CD4-positive, alpha-beta T cell treated with Interleukin-6 at 100 ng/mL for 8 hours (primary cell): ENCODE data around the gene XIRP2.

Source experiments
- DNase-seq: peaks from one replicate; pipeline ENCODE4 v3.0.0-alpha.2; 2020; ENCODE audit warnings: mixed read lengths, low spot score

Gene XIRP2

GRCh38 chr2:167134381-167135072, 246.2 kb downstream of the XIRP2 start:
- DNase-seq = no peak

- no peak for DNase-seq
These were observed 247.4 kb downstream of the XIRP2 start for GRCh38 chr2:167135706-167136105.

- no peak for DNase-seq
These were observed 248.8 kb downstream of the XIRP2 start for GRCh38 chr2:167136879-167137596.

DNA sequence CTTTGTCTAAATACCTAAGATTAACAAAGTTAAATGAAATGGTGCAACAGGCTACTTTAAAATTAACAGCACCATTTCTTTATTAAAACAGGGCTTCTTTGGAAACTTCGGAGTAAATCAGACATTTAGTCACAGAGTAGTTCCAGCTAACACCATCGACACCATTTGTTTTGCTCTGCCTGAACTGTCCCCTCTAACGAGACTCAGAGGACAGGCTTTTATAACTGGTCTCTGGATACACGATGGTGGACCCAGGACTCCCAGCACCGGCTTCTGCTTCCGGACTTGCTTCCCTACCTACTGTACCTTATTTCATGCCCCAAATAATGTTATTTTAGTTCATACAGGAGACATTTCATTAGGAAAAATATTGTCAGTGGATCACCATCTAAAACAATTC, 252.1 kb downstream of the XIRP2 start:
- DNase-seq = no peak

DNA sequence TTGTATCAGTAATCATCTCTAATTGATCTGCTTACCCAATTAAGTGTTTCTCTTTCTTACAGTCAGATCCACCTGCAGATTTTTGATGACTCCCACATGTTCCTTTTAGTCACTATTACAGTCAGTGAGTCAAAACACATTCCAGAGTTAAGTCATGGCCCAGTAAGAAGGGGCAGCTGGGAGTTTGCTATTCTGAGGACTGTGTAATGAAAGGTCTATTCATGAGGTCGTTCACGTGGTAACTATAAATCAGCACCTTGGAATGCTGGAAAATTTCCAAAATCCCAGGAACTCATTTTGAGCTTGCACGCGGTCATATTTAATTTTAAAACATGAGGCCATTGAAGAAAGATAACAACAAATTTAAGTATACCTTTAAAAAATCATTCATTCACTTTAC, 252.5 kb downstream of the XIRP2 start:
- DNase-seq = no peak

GRCh38 chr2:167142554-167142953, 254.3 kb downstream of the XIRP2 start:
- no peak for DNase-seq

GRCh38 chr2:167144179-167144898, 256.1 kb downstream of the XIRP2 start:
- DNase-seq = no peak

DNA sequence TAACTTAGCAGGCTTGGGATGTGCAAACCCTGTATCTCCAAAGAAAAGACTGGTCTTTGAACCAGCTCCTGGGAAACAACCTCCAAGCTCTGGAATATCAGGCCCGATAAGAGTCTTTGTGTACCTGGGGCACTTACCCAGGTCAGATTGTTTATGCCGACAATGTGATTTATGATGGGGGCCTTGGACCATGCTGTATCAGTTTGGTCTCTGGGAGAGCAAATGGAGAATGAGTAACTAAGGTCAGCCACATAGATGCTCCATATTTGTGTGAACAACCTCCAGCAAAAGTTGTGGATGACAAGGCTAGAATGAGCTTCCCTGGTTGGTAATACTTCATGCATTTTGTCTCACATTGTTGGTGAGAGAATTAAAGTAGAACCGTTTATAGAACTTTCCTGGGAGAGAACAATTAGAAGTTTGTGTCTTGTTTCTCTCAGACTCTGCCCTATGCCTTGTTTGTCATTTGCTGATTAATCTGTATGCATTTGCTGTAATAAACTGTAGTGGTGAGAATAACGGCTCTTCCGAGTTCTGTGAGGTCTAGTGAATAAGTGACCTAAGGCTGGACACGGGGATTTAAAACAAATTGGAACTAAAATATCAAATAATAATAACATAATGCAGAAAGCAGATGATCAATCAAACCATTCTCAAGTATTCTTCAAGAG, 259.1 kb downstream of the XIRP2 start:
- no peak for DNase-seq

- no peak for DNase-seq
These were observed 263.6 kb downstream of the XIRP2 start for GRCh38 chr2:167151894-167152293.

DNA sequence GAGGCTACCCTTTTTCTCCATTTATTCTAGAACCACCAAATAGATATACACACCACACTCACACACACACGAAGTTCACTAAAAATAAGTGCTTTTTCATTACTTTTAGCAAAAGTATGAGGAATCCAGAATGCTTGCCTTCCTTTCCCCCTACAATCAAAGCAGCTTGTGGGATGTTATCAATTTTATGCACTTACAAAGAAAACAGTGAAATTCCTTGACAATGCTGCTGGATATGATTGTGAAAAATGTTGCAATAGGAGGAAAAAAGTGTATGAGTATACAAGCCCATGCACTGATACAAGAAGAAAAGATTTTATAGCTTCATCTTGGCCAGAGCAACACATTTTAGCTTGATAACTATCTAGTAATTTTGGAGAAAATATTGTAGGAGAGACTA, 269.2 kb downstream of the XIRP2 start:
- DNase-seq = no peak

GRCh38 chr2:167177196-167177595, 288.9 kb downstream of the XIRP2 start:
- no peak for DNase-seq

DNA sequence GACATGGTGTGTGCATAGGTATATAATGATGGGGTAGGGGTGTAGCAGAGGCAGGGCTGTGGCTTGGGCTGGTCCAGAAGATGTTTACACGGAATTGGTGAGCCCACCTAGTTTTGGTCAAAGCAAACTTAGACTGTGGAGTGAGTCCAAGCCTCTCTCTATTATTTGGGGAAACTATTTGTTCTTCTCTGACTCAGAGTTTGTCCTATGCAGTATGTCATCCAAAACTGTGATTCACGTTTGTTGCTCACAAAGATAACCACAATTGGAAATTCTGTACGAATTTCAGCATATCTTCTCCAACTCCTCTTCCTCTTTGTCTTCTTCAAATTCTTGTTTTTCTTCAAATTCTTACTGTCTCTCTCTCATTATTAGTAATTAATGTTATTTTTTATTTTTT, 292.9 kb downstream of the XIRP2 start:
- no peak for DNase-seq

DNA sequence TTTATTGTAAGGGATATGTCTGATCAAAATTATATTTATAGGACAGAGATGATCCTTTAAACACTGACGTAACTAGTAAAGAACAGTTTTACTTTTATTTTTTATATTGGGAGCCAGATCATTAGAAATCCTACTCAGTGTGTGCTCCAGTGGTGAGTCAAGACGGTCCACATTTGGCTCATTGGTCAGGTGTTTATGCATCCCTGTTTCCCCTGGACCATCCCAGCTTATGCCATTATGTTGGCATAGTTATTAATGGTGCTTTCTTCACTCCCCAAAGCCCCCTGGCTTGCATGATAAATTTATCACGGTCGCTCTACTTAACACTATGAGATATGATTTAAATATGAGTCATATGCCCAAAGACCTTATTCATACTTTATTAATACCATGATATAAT, 293.4 kb downstream of the XIRP2 start:
- no peak for DNase-seq

GRCh38 chr2:167182403-167182802, 294.1 kb downstream of the XIRP2 start:
- DNase-seq = no peak

GRCh38 chr2:167183931-167184330, 295.7 kb downstream of the XIRP2 start:
- DNase-seq = no peak

GRCh38 chr2:167186465-167186864, 298.2 kb downstream of the XIRP2 start:
- no peak for DNase-seq

- no peak for DNase-seq
These were observed 298.9 kb downstream of the XIRP2 start for GRCh38 chr2:167187049-167187727.

DNA sequence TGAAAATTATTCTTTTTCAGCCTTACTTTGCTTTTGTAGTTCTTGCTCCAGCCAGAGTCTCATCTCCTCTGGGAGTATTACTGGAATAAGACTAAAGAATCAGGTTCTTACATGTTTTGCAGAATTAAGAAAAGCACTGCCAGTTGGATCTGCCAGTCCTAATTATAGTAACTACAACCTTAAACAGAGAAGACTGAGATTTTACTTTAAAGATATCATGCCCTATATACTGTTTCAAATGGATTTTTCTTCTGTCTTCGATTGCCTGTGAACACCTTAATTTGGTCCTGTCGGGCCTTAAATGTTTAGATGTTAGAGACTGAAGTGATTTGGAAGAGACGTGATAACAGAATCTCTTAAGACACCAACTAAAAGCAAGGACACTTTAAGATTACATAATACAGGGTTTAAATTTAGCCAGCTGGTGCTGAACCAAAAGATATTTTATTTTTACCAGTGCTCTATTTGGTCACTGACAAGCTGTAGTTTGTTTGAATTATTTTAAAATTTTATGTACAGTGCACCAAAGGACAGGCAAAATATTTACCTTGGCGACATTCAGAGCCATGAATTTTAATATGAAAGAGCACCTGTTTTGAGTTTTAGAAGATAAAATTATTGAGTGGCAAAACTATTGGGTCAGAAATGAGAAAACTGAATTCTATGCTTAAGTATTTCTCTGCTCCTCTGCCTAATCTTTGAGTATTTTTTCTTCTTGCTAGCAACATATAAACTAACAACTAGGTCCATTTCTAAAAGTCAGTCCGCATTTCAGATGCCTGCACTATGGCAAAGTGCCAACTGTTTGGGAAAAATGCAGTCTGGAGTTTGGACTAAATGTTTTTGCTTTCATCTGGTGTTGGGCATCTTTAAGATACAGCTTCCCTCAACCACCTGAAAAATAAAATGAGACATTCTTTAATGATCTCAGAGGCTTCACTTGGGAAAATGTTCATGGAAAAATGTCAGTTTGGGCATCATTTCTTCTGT, 300.0 kb downstream of the XIRP2 start:
- no peak for DNase-seq

GRCh38 chr2:167190053-167190452, 301.8 kb downstream of the XIRP2 start:
- no peak for DNase-seq

GRCh38 chr2:167191588-167191987, 303.3 kb downstream of the XIRP2 start:
- no peak for DNase-seq

DNA sequence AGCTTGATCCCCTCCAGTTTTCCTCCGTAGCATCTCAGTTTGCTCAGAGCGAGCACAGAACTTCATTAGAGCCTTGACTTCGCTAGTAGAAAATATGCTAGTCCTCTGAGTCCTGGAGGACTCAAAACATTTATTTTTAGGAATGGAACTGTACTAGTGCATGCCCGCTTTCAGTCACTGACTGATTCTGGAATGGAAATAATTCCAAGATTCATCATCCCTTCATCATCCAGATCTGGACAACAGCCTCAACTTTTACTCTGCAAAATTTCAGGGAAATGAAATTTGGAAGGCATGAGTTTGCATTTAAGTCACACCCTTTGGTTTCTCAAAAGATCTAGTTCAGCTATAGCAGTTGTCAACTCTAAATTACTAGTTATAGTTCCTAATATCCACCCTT, 304.6 kb downstream of the XIRP2 start:
- DNase-seq = no peak
